HG03280 (cell line): Measurements from ENCODE around the gene SAMHD1.
"Not testable (repeated sequence)": the region's sequence is repeated elsewhere in the genome, so short reads cannot be mapped to it uniquely, and the experiment has no call there.

ENCODE experiments used
- ATAC-seq: cut with Tn5 transposase; IDR thresholded peaks from one replicate; pipeline ENCODE4 v1.9.1; 2021; ENCODE audit warnings: mild to moderate bottlenecking, moderate library complexity; ENCODE audit not compliant: unreplicated experiment

The SAMHD1 gene

DNA sequence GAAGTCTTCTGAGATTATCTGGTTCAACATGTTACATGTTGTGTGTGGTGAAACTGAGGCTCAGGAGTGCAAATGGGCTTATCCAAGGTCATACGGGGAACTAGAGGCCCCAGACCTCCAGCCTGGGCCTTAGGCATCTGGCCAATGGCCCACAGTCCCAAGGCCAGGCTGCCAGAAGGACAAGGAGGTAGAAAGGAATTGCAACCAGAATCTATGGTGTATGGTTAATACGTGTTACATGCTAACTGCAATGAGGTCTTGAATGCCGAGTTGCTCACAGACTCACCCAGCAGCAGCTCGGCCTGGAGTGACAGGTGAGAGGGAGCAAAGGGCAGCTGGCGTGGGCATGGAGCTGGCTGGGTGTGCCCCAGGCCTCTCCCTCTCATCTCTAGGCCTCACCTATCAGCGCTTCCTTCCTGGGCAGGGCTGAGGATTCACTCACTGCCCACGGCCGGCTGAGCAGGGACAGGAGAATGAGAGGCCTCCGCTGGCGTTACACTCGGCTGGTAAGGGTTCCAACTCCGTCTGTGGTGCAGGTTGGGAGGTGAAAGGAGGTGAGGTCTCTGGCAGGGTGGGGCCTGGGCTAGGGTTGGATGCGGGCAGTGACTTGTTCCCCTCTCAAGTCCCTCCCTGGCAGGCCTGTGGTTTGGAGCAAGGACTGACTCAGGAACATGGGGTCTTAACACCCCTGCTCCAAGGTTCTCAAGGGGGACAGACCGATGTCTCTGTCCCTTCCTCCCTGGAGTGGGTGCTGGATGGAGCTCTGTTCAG, 75.6 kb downstream of the SAMHD1 start, which contains the start of gene TLDC2:
TLDC2 (plus strand) TSS at position 437 of the 771 bp plus-strand sequence; CDS start at position 474, 37 bp downstream.
- no peak for ATAC-seq

DNA sequence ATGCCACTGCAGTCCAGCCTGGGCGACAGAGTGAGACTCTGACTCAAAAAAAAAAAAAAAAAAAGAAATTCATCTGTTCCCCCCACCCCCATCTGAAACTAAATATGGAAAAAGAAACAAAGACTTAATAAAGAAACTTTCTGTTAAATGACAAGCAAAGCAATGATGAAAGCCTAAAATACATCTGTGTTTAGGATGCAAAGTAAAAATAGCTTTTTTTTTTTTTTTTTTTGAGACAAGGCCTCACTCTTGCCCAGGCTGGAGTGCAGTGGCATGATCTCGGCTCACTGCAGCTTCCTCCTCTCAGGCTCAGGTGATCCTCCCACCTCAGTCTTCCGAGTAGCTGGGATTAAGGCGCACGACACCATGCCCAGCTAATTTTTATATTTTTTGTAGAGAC, 76.4 kb downstream of the SAMHD1 start:
- not testable (repeated sequence) for ATAC-seq

DNA sequence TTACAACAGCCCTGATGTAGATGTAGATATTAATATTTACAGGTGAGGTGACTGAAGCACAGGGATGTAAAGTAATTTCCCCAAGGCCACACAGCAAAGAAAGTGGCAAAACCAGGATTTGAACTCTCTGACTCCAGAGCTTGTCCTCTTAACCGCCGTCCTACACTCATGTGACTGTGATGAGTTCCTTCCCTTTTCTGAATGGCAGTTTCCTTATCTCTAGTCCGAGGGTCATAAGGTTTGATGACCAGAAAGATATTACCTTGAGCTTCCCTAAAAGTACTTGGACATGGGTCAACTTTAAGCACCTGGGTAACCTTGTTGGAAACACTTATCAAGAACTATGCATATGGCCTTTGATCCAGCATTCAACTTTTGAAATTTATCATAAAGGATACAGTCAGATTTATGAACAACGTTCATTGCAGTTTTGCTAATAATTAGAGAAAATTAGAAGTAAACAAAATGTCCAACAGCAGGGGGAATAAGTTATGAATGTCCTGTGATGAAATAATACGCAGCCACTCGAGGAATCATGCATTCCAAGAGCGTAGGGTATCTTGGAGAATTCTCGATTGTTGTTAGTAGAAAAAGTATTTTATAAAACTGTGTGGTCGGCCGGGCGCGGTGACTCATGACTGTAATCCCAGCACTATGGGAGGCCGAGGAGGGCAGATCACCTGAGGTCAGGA, 77.9 kb downstream of the SAMHD1 start:
- ATAC-seq, result no peak

DNA sequence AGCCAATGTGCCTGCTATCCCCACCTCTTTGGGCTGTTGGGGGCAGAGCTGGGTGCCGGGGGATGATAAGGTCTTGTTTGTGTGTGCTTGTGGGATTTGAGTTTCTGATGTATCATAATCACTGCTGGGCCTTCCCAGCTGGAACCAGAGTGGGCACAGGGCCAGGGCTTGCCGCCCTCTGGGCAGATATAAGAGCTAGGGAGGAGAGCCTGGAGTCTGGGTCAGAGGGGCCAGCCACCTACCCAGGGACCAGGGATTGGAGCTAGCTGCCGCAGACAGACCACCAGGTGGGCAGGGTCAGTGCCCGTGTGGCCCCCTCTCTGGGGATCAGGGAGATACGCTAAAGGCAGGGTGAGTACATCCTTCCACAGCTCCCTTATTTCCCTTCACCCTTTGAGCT, 78.7 kb downstream of the SAMHD1 start:
- ATAC-seq, result no peak

DNA sequence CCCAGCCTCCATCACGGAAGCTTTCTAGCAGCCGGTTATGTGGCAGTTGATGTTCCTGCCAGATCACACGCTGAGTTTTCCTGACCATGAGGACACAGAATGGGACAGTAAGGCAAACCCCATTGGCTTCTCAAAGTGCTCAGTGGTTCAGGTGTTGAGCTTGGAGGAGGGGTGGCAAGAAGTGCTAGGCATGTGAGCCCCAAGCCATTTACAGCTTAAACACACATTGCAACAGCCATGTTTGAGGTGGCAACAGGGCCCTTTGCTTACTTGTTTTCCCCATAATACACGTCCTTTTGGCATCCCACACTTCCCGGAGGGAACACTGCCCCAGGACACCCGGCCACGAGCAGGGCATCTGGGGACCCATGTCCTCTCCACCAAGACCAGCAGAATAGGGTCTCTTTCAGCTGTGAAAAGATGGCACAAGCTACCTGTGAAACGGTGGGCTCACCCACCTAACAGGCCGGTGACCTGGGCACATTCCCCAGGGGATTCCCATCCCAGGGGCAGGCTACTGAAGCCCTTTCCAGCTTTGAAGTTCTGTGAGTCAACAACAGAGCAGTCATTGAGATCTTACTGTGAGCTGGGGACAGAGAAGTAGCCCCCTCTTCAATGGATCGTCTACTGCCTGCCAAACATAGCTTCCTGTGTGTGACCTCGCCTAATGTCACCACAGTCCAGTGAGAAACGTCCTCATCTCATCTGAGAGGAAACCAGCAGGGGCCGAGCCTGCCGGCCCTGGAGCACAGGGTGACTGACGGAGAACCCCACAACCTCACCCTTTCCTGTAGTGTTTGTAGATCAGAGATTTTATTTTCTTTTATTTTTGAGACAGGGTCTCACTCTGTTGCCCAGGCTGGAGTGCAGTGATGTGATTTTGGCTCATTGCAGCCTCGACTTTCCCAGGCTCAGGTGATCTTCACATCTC, 79.6 kb downstream of the SAMHD1 start:
- no peak for ATAC-seq

DNA sequence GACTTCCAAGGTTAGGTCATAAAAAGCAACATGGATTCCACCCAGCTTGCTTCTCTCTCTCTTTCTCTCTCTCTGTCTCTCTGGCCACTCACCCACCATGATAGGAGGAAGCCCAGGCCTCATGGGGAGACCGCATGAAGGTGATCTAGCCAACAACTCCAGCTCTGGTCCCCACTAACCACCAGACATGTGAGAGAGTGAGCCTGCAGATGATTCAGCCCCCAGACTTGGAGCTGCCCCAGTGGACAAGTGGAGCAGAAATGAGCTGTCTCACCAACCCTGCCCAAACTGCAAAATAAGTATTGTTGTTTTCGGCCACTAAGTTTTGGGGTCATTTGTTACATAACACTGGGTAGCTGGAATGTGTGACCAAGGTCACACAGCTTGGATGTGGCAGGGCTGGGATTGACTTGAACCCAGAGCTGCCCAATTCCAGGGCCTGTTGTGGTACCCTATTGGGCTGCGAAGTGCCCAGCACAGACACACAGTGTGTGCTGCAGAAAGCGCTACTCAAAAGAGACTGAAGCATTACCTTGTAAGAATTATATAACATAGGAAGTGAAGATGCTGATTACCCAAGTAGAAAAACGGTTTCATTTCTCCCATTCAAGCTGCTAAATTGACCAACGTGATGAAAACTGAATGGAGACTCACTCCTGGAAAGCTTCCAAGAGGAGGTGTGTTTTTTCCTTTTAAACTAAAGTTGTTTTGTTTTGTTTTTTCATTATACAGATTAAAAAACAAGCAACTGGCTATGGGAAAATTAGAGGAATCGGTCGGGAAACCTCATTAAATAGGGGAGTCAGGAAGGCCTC, 84.6 kb downstream of the SAMHD1 start:
- ATAC-seq, result no peak

DNA sequence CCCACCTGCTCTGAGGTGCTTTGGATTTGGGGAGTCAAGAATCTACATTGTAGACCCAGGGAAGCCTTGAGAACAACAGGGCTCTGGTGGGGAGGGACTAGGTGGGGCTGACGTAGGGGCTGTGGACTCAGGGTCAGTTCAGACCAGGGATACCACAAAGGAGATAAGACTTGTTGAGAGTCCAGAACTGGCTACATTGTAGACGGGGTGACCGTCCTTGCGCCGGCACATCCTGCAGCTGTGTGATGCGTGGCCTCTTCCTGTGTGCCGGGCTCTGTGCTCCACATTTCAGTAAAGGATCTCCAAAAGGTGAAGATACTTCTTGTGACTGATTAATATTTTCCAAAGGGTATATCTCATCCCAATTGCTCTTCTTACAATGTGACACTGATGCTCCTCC, 85.3 kb downstream of the SAMHD1 start:
- no peak for ATAC-seq

DNA sequence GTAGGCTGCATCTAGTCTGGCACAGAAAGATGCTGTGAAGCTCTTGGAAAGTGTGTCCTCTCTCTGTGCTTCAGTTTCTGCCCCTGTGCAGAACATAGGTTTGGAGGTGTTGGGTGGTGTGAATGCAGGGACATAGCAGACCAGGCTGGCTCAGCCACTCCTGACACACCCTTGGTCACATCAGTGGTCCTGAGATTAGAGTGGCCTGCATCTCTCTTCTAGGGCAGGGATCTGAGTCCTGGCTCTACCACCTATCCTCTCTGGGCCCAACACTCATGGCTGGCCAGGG, 85.7 kb downstream of the SAMHD1 start:
- no peak for ATAC-seq

DNA sequence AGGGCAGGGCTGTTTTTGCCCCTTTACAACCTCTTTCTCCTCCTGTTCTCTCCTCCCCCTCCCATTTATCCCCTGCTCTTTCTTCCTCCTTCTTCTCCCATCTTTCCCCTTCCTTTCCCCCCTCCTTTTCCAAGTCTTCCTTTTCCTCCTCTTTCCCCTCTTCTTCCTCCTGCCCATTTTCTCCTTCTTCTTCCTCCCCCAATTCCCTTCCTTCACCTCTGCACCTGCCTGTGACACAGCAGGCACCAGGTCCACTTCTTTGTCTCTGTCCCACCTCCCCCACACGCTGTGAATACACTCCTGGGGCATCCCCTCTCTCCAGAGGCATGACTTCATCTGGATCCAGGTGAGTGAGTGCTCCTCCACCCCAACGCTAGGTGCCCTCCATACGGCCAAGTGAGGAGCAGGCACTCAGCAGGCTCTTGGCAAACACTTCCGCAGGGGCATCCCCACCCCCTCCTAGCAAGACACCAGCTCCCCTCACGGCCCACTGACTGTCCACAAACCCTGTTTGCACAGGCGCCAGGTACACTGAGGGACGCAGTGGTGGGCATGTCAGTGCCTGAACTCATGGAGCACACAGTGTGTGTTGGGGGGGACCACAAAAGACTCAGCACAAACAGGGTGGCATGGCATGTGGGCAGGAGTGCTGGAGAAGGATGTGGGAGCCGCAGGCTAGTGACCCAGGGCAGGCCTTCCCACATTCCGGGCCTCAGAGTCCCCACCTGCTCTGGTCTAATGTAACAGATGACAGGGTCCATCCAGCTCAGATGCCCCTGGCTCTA, 86.2 kb downstream of the SAMHD1 start:
- no peak for ATAC-seq

DNA sequence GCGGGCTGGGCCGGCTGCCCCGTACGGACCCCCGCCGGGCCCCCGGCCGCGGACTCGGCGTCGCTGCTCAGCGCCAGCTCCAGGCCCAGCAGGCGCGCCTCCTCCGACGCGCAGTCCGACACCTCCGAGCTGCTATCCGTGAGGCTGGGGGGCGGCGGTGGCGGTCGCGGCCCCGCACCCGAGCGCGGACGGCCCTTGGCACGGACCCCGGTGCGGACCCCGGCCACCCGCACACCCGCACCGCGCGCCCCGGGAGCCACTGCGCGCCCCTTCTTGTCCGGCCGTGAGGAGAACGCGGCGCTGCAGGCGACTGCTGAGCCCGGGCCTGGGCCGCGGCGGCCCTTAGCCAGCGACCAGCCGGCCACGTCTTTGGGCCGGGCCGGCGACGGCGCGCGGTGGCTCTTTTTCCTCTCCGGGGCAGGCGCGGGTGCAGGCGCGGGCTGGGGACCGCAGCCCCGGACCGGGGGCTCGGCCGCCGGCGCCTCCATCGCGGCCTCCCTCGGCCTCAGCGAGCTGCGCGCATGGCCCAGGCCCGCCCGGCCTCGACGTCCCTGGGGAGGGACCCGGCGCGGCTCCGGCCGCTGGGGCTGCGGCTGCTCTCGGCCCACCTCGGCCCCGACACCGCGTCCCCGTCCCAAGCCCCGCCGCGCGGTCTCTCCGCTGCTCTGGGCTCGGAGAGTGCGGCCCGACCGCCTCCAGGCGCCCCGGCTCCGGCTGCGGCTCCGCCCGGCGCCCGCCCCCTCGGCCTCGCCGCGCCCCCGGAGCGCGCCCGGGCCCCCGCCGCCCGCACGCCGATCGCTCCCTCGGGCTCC, 88.4 kb downstream of the SAMHD1 start:
- peak; percentile 49 for ATAC-seq

DNA sequence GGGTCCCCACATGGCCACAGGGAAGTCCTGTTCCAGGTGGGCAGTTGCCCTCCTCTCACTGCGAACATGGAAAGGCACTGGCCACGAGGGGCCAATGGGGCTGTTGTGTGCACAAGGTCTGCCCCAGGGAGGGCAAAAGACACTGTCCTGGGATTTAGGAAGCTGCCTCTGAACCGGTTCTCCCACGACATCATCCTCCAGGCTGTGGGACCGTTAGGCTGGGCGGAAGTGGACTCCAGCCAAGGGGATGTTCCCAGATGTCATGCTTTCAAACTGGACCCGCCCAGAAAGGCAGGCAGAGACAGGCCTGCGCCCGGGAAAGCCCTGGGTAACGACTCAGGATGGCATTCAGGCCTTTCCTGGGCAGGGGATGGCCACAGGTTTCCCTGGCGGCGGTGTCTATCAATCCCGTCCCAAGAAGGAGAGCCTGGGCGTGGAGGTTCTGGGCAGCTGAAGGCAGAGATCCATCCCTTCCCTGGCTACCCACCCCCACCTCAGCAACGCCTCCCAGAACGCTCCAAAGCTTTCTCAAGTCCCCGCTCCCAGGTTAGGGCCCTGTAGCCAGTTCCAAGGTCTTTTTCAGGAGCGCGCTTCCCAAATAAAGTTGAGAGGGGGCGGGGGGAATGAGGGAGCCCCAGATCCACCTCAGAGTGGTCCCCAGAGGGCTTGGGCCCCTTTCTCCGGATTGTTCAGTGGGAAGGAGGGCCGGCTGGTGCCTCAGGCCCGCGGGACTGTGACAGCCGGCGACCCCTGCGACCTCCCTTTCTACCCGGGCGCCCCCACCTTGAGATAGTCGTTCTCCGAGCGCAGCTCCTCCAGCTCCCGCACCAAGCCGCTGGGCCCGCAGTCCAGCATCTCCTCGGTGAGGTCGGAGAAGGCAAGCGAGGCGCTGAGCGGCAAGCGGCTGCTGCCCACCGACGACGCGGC, 89.4 kb downstream of the SAMHD1 start:
- no peak for ATAC-seq

DNA sequence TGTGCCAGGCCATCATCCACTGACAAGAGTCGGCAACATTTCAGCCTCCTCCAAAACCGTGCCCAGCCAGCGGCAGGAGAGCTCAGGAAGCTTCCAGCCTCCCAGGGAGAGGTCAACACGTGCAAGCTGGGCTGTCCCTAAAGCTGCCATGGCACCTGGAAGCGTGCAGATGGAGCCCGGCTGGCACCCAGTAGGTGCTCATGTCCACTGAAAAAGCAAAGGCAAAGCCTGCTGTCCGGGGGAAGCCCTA, 90.0 kb downstream of the SAMHD1 start:
- no peak for ATAC-seq

DNA sequence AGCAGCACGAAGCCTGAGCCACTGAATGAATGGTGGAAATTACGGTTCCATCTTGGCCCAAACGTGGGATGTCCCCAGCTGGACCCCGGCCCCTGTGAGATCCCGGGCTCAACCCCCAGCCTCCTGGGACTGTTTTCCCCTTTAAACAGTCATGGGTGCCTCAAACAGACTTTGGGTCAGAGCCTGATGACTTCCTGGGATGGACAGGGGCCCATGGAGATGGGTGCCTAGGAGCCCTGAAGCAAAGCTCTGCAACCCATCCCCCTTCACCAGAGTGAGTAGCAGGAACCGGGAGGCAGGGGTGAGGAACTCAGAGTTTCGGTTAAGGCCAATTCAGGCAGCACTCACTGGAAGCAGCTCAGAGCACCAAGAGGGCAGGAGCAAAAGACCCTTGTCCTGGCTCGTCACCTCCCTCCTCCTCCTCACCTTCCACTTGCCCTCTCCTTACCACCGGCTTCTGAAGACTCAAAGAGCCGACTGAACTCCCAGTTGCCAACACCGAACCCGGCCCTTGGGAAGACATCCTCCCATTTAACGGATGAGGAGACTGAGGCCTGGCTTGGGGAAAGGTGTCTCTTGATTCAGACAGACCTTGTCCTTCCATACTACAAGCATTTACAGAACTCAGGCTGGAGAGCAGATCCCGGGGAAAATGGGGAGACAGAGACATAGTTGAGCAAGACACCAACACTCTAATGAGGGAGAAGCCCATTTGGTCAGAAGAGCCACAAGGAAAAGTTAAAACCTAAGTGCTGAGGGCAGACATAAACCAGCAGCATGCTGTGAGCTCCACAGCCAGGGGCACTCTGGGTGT, 90.5 kb downstream of the SAMHD1 start:
- no peak for ATAC-seq

DNA sequence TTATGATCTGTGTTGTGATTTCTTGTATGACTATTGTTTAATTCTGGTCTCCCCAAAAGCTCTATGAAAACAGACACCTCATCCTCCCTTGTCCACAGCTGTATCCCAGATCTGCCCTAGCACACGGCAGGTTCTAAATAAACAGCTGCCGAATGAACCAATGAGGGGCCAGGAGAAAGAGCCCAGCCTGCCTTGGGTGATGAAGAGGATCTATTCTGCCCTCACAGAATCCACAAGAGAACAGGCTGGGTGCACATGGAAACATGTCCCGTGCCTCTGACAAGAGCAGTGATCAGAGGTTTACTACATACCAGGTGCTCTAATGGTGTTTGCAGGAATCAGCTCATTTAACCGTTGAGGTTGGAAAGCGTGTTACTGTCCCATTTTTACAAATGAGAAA, 91.2 kb downstream of the SAMHD1 start:
- ATAC-seq, result no peak

DNA sequence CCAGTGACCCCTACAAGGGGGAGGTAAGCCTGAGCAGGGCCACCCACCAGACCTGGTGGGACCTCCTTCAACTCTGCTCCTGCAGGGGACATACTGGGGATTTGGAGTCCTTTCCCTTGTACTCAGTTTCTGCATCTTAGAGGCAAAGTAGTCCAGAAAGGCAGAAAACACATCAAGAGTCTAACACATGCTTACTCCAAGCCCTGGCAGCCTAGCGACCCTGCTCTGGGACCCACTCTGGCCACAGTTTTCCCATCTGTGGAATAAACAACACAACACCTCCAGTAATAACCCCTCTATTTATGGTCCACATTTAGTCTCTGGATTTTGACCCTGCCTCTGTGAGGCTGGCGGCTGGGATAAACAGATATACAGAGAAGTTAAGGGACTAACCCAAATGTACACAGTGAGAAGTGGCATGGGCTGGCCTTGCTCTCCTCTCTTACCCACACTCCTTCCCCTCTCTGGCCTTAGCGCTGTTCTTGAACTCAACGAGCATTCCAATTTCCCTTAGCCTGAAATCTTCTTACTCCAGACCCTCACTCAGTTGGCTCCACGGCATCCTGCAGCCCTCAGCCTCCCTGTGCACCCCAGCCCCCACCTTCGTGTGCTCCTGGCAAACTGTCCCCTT, 91.7 kb downstream of the SAMHD1 start:
- no peak for ATAC-seq

DNA sequence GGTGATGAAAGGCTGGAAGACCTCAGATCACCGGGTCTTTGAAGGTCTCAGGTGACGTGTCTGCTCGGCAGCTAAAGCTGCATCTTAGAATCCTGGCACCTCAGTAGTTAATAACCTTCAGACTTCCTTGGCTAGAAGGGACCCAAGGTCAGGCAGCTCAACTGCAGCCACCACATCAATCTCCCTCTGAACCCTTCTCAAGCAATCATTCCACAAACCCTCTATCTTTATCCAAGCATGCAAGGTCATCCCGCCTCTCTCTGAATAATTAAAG, 92.3 kb downstream of the SAMHD1 start:
- ATAC-seq, result no peak
